ENCODE measurements around the gene EPSTI1. TPM values are rescaled to one million over a fixed set of nuclear protein-coding genes. Genes with fewer than 3 reads are reported as not detected.
A peak's percentile ranks its signal among the peaks of the same experiment; 100 is the strongest.

The EPSTI1 gene
- total RNA-seq, 2 experiments from 2014 or later: 8.4 to 9.7 TPM

DNA sequence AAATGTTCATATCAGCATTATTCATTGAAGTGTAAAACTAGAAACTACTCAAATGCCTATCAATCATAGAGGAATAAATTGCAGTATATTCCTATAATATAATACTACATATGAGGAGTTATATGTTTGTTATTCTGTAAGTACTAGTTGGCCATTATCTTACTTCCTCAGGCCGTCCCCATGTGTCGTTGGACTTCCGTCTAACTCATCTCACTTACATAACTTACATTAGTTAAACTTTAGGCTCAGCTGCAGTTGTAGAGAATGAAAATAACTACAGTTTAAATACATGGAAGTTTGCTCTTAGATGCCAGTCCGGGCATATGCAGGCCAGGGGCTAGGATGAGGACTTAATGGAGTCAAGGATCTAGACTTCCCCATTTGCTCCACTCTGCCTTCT, 8.6 kb upstream of the EPSTI1 start:
- H3K4me1 Mint-ChIP-seq (ENCODE audit: low read depth): peaks cover 21% of the 10 kb centered on the region
- POLR2A ChIA-PET: interaction anchor here (0.8 kb wide), 1 partner anchor 23 kb away, joined by 3 read pairs; no protein-coding TSS in a partner anchor

DNA sequence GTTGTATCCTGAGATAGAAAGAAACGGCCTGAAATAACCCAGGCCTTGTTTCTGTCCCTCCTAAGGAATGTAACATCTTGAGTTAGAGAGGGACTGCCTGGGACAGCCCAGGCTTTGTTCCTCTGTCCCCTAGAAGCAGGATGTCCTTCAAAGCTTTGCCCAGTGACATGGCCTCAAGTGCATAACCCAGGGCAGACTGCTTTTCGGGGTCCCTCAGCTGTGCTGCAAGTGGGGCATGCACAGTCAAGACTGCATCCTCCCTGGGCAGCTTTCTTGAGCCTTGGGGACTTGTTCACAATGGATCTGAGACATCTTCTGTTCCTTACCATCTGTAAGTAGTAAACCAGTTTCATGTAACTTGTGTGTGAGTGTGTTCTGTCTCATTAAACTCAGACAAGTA, 7.5 kb upstream of the EPSTI1 start:
- CTCF ChIA-PET: no interaction called here
- no peak overlapping the region for H3K27ac Mint-ChIP-seq
- TF ChIP-seq, protein P1, sequence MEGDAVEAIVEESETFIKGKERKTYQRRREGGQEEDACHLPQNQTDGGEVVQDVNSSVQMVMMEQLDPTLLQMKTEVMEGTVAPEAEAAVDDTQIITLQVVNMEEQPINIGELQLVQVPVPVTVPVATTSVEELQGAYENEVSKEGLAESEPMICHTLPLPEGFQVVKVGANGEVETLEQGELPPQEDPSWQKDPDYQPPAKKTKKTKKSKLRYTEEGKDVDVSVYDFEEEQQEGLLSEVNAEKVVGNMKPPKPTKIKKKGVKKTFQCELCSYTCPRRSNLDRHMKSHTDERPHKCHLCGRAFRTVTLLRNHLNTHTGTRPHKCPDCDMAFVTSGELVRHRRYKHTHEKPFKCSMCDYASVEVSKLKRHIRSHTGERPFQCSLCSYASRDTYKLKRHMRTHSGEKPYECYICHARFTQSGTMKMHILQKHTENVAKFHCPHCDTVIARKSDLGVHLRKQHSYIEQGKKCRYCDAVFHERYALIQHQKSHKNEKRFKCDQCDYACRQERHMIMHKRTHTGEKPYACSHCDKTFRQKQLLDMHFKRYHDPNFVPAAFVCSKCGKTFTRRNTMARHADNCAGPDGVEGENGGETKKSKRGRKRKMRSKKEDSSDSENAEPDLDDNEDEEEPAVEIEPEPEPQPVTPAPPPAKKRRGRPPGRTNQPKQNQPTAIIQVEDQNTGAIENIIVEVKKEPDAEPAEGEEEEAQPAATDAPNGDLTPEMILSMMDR (IDR thresholded peaks at IDR 0.05): no peak
- no peak overlapping the region for H3K4me3 Mint-ChIP-seq
- no peak for ATAC-seq
- peaks cover 21% of the 10 kb centered on the region for H3K4me1 Mint-ChIP-seq (ENCODE audit: low read depth)
- H3K27me3 Mint-ChIP-seq: no peaks in the 10 kb centered on the region
- POLR2A ChIA-PET: interaction anchor here (1.4 kb wide), 1 partner anchor 24 kb away, joined by 5 read pairs; the partner anchor contains the start of gene DNAJC15
- peaks cover 4% of the 10 kb centered on the region for H3K9me3 Mint-ChIP-seq
- intact Hi-C loops (cut with micrococcal nuclease): no loop called here
- DNase-seq: no peak
- H3K36me3 Mint-ChIP-seq (ENCODE audit: low read depth): no peaks in the 10 kb centered on the region

More for the DNA sequence above, 8.6 kb upstream of the EPSTI1 start:
- Mint-ChIP-seq H3K27me3 (no peaks in the 10 kb centered on the region), H3K36me3 (ENCODE audit: low read depth) (no peaks in the 10 kb centered on the region), H3K4me3 (no peak overlapping the region), H3K27ac (no peak overlapping the region), H3K9me3 (peaks cover 4% of the 10 kb centered on the region)
- ATAC-seq (no peak), DNase-seq (no peak)
- CTCF ChIA-PET: interaction anchor here (0.8 kb wide), 1 partner anchor 49 kb away, joined by 3 read pairs; no protein-coding TSS in a partner anchor
- TF ChIP-seq, protein P1 (IDR thresholded peaks at IDR 0.05): no peak
- intact Hi-C loops (cut with micrococcal nuclease): no loop called here

DNA sequence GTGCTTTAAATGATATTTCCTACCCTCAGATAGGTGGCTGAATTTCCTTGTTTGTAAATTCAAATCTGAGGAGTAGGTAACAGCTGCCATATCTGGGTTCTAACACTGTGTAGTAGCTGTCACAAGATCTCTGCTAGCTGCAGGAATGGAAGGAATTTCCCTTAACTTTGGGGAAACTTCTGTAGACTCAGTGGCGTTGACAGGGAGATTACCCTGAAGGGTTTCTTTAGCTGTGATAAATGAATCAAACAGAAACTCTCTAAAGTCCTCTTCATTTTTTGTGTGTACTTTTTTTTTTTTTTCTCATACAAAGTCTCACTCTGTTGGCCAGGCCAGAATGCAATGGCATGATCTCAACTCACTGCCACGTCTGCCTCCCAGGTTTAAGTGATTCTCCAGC, 5.3 kb upstream of the EPSTI1 start:
- DNase-seq: no peak
- intact Hi-C loops (cut with micrococcal nuclease): no loop called here
- H3K9me3 Mint-ChIP-seq: peaks cover 4% of the 10 kb centered on the region
- ChIA-PET POLR2A (interaction anchor here (1.0 kb wide), 1 partner anchor 16 kb away, joined by 3 read pairs; no protein-coding TSS in a partner anchor), CTCF (interaction anchor here (1.3 to 1.8 kb wide), 3 partner anchors 25 to 28 kb away, joined by 3 to 10 read pairs (median 4); no protein-coding TSS in a partner anchor)
- TF ChIP-seq, protein P1 (IDR thresholded peaks at IDR 0.05): no peak
- peak overlapping the region; percentile 38 for H3K27ac Mint-ChIP-seq
- no peaks in the 10 kb centered on the region for H3K27me3 Mint-ChIP-seq
- no peak overlapping the region for H3K4me3 Mint-ChIP-seq
- ATAC-seq: peak; percentile 49
- no peaks in the 10 kb centered on the region for H3K36me3 Mint-ChIP-seq (ENCODE audit: low read depth)
- peaks cover 35% of the 10 kb centered on the region for H3K4me1 Mint-ChIP-seq (ENCODE audit: low read depth)

DNA sequence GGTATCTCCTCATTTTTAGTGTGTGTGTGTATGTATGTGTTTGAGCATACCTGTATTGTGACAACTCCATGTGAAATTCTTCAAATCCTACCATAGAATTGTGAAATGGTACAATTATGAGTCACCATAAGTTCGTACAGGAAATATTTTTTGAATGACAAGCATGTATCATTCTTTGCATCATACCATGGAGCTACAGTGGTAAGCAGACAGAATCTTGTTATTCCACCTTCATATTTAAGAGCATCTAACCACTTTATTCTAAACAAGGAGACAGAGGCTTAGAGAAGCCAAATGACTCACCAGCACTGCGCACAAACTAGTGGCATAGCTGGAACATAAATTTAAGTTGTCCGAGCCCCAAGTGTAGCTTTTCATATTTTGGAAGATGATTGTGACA, 4.5 kb upstream of the EPSTI1 start:
- CTCF ChIA-PET: interaction anchor here (1.4 kb wide), 1 partner anchor 27 kb away, joined by 4 read pairs; no protein-coding TSS in a partner anchor
- peaks cover 35% of the 10 kb centered on the region for H3K4me1 Mint-ChIP-seq (ENCODE audit: low read depth)
- H3K27ac Mint-ChIP-seq: peak overlapping the region; percentile 53
- intact Hi-C loops (cut with micrococcal nuclease): no loop called here
- TF ChIP-seq, protein P1 (IDR thresholded peaks at IDR 0.05): no peak
- H3K36me3 Mint-ChIP-seq (ENCODE audit: low read depth): no peaks in the 10 kb centered on the region
- H3K27me3 Mint-ChIP-seq: no peaks in the 10 kb centered on the region
- POLR2A ChIA-PET: interaction anchor here (1.0 kb wide), 1 partner anchor 16 kb away, joined by 3 read pairs; no protein-coding TSS in a partner anchor
- no peak overlapping the region for H3K4me3 Mint-ChIP-seq
- H3K9me3 Mint-ChIP-seq: no peaks in the 10 kb centered on the region
- DNase-seq (no peak), ATAC-seq (peak; percentile 8)

DNA sequence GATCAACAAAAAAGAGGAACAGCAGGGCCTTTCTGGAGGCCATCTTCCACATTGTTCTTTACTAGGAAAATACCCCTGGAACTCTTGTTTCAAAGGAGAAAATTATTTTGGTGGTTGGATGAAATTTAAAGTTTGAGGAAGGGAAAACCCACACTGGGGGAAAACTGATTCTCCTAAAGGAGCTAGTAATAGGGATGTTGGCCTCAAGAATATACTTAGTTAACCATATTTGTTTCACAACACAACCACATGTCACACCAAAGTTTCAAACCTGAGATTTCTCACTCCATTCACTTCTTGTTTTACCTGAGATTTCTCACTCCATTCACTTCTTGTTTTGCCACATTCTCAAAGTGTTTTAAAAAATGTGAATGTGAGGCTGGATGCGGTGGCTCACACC, 2.8 kb upstream of the EPSTI1 start:
- intact Hi-C loops (cut with micrococcal nuclease): no loop called here
- ATAC-seq (no peak), DNase-seq (no peak)
- Mint-ChIP-seq H3K36me3 (ENCODE audit: low read depth) (no peaks in the 10 kb centered on the region), H3K4me3 (no peak overlapping the region), H3K4me1 (ENCODE audit: low read depth) (peaks cover 48% of the 10 kb centered on the region), H3K27me3 (no peaks in the 10 kb centered on the region), H3K27ac (peak overlapping the region; percentile 17), H3K9me3 (no peaks in the 10 kb centered on the region)
- ChIA-PET POLR2A (no interaction called here), CTCF (interaction anchor here (1.3 kb wide), 1 partner anchor 28 kb away, joined by 3 read pairs; no protein-coding TSS in a partner anchor)
- TF ChIP-seq, protein P1 (IDR thresholded peaks at IDR 0.05): no peak
